HG03432 (cell line): ENCODE data around the gene SLC25A1.

Source experiments
- ATAC-seq: cut with Tn5 transposase; IDR thresholded peaks from one replicate; pipeline ENCODE4 v1.9.1; 2021; ENCODE audit warnings: mild to moderate bottlenecking, moderate library complexity; ENCODE audit not compliant: unreplicated experiment

Gene SLC25A1

DNA sequence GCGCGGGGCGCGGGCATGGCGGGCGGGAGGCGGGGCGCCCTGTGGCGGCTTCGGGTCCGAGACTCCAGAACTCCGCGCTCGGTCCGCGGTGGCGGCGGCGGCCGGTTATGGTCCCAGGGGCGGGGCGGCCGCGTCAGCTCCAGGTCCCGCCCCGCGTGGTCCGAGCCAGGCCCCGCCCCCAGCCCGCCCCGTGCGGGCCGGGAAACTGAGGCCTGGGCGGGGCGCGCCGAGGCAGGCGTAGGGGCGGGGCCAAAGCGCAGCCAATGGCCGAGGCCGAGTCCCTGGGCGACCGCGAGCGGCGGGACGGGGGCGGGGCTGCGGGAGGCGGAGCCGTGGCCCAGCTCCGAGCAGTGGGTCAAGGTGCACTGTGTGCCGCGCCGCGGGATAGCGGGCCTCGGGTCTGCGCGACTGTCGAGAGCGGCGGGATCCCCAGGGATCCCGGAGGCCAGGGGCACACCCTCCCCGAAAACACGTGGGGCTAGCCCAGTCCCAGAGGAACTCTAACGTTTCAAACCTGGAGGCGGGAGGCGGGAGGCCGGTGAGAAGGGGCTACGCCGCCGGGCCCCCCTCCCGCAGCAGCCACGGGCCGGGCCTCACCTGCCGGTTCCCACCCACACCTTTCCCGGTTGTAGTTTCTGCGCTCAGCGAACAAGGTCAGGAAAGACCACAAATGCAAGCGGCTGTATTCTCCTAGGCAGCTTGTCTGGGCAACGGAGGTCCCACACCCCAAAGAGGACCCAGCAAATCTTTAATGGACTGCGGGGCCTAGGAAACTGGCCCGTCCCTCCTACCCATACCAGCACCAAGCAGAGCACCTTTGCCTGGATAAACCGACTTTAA is at the start of gene SLC25A1:
Gene SLC25A1 (minus strand): TSS at position 80 of the 840 bp plus-strand sequence. CDS start 63 bp downstream, at position 17.
- peak; percentile 70 for ATAC-seq

DNA sequence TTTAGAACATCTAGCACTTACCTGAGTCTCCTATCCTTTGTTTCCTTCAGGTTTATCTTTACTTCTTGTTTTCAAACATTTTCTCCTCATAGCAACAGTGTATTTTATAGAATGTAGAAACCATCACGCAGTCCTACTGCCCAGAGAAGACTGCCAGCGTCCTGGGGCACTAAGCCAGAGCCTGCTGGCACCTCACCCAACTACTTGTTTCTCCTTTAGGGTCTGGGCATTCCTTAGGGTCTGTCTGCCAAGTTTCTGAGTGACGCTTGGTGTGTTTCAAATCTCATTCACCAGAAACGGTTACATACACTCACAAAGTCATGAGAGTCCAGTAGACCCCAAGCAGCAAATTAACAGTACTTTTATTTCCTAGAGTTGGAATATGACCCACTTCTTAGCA is 49.6 kb upstream of the SLC25A1 start:
- ATAC-seq, result no peak

DNA sequence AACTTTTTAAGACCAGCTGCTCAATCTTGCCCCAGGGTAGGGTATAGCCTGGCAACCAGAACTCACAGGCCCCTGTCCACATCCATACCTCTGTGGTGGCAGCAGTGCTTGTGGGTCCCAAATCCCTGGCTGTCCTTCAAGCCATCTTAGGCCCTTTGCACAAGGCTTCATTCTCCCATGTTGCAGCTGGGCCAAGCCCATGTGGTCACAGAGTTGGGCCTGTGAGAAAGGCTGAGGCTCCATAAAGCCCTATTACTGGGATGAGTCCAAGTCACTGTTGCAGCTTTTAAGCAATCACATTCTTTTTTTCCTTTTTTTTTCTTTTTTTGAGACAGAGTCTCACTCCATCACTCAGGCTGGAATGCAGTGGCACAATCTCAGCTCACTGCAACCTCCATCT is 47.9 kb upstream of the SLC25A1 start:
- no peak for ATAC-seq

DNA sequence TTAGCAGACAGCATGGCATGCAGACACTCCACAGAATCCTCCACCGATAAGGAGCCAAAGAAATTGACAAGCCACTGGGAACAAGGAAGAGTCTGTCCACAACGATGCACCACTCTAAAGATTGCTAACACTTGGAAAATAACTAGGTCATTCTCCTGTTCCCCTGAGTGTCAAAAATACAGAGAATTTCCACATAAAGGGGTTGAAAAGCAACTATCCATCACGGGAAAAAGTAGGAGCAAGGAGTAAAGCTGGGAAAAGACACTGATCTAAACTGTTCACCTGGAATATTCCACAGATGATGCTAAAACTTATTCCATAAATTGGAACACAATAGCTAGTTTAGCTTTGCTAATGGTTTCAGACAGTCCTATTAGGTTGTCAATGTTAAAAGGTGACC is 47.0 kb upstream of the SLC25A1 start:
- ATAC-seq, result no peak

DNA sequence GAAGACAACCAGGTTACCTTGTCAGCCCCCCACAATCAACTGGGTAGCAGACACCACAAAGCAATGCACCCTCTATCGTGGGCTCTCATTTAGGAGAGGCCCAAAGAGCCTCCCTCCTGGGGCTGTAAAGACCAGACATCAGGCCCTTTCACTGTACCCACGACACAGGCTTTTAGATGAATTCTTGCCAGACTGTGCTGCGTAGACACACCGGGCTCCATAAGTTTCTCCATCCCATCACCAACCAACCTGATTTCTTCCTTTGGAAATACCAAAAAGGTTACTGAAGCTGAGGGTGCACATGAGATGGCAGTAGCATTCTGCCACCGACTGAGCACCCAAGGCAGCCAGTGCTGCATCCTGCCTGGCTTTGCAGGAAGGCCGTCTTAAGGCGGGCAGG is 46.4 kb upstream of the SLC25A1 start:
- ATAC-seq, result no peak

DNA sequence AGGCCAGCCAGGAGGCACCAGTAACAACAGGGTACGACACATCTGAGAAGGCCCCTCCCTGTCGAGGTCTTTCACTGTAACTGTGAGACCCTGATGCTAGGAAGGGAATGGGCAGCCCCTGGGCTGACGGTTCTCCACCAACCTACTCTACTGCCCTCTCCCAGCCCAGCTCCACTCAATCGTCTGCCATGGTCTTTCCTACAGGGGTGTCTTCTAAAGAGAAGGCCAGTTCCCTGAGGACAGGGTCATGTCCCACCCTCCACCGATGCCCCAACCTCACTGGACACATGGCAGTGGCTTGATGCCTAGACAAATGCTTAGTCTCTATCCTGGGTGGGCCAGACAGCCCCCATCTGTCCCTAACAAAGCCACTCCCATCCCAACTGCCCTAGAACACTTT is 46.0 kb upstream of the SLC25A1 start:
- ATAC-seq, result no peak

DNA sequence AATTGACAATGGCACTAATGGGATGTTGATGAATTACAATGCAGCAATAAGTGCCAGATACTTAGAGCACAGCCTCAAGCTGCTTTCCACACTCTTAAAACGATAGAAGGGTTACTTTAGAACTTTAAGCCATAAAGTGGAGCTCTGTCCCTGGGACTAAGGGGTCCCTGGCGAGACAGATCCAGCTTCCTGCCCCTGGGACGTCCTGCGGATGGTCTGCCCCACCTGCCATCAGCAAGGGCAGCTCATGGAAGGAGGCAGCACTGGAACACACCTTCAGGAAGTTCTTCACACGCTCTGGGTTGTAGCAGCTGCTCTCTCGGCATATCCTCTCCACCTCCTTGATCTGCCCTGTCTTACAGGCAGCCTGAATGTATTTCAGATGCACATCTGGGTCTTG is 45.1 kb upstream of the SLC25A1 start:
- no peak for ATAC-seq

DNA sequence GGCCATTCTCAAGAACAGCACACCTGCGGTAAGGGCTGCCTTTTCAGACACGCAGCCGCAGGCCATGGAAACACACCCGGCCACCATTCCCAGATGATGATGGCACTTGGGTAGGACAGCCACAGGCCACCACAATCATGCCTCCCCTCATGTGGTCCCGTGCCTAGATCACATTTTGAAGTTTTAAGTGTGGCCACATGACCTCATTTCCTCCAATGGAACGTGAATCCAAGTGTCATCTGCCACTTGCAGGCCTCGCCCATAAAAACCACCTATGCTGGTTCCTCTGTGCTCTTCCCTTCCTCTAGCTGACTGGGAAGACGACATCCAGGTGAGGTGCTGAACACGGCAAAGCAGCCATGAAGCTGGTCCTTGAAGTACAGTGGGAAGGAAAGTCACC is 44.6 kb upstream of the SLC25A1 start:
- no peak for ATAC-seq

DNA sequence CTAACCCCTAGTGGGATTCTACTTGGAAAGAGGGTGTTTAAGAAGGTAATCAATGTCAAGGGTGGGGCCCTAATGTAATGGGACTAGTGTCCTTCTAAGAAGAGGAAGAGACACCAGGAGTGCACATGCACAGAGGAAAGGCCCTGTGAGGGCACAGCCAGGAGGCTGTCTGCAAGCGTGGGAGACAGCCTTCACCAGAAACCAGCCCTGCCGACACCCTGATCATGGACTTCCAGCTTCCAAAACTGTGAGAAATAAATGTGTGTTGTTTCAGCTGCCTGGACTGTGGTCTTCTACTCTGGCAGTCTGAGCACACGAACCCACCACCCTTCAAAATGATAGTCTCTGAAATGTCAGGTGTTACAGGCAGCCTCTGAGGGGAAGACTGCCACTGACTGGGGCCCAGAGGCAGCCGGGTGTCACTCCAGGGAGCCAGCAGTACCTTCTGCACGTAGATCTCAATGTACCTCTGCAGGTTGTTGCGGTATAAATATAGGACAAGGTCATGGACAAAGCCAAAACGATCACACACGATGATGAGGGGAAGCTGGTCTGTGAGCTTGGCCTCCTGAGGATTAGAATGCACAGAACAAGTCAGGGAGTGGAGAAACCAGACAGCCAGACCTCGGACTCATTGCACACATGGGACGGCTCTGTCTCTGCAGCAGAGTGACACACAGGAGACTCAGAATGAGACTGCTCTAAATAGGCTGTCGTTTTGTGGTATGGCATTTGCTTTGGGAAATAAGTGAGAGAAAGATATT is 43.9 kb upstream of the SLC25A1 start:
- ATAC-seq, result no peak

DNA sequence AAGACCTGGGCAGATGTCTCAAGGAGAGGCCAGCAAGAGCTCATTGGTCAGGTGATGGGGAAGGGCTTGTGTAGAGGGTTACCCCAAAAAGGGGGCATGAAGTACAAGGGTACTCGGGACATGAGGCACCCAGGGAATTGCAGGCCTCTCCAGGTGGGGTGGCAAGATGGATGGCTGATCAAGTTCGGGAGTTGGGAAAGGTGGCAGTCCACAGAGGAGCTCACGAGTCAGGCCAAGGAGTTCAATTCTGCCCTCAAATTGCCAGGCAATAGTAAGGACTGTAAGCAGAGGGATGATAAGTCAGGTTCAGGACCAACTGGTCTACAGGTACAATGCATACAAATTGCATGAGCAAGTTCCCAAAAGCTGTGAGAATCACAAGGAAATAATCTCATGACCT is 42.3 kb upstream of the SLC25A1 start:
- no peak for ATAC-seq

DNA sequence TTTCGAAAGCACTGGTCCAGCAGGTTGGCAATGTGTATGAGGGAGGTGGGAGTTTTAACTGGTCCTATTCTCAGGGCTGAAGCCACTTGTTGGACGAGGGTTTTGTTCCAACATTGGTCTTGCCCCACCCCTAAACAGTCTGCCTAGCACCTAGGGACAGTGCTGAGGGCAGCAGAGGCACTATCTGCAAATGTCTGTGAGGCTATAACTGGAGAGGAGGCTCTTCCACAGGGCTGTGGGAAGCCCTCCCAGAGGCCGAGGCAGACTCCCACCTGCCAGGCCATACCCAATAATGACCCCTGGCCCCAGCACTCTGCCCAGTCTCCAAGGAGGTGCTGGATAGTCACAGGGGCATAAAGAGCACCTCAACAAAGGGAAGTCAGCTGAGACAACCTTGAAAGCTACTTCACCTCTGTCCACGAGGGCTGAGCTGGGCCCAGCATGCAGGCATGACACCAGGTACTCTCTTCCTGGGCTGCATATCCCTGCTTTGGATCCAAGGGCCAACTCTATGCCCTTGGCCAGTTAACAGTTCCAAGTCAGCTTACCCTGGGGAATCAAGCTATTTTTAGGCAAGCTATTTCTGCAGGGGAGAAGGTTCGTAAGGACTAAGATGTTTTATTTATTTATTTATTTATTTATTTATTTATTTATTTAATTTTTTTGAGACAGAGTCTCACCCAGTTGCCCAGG is 40.2 kb upstream of the SLC25A1 start:
- no peak for ATAC-seq

DNA sequence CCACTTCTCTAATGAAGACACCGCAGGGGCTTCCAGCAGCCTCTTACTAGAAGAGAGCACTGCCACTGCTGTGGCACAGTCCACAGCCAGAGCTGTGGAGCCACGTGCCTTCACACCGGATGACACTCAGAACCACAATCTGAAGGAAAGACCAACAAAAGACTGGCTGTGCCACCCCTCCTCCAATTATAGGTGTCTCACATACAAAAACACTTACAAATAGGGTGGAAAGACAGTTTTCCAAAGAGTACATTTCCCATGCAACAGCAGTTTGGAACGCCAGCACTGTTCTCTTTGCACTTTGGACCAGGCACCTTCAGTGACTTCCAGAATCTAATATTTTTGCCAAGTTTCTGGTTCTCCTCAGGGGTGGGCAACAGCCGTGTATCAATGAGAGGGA is 38.0 kb upstream of the SLC25A1 start:
- ATAC-seq, result no peak

DNA sequence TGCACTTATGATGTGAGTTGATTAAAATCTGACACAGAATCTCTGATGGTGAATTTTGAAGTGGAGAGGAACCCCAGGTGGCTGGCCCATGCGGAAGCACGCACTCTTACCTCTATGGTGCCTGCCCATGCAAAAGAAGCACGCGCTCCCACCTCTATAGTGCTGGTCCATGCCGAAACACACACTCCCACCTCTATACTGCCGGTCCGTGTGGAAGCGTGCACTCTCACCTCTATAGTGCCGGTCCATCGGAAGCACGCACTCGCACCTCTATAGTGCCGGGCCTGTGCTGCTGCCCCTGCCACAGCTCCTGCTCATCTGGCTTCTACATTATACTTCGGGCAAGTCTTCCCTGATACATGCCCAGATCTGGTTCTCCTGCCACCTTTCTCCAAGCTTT is 36.8 kb upstream of the SLC25A1 start:
- ATAC-seq, result no peak

DNA sequence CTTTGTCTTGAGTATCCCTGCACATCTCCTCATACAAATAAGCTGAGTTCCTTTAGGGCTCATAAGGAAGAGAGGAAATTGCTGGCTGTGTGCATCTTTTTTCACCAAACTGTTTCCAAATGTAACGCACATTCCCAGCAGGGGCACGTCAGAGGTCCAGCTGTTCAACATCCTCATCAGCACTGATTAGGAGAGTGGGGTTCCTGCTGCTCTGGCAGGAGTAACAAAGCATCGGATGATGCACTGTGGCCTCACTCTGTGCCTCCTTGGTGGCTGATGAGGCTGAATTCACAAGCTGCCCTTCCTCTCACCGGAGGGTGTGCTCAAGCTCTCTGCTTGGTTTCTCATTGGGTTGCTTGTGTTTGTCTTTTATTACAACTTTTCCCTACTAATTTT is 35.5 kb upstream of the SLC25A1 start:
- ATAC-seq, result no peak

DNA sequence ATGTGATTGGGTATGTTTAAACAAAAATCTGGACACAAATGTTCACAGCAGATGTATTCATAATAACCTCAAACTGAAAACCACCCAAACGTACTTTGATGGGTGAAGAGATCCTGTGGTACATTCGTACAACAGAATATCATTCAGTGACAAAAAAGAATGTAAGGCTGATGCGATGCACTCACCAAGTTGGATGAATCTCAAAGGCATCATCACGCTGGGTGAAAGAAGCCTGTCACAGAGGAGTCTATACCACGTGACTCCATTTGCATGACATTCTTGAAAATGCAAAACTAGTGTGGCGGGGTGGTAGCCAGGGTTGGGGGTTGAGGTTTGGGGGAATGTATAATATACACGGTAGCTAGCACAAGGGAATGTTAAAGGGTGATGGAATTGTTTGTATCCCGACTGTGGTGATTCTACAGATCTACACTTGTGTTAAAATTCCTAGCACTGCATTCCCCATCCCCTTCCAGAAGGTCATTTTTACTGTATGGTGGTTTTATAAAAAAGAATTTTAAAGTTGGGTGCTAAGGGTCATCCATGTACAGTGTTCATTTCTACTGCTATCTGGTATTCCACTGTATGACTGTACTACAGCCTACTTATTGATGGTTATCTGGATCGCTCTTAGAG is 35.0 kb upstream of the SLC25A1 start:
- ATAC-seq, result no peak

DNA sequence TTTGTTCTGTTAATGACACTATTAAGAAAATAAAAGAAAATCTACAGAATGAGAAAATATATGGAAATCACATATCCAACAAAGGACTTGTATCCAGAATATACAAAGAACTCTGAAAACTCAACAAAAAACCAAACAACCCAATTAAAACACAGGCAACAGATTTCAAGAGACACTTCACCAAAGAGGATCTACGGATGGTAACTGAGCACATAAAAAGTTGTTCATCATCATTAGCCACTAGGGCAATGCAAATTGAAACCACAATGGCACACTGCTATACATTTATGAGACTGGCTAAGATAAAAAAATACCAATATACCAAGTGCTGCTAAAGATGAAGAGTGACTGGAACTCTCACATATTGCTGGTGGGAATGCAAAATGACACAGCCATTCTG is 34.5 kb upstream of the SLC25A1 start:
- no peak for ATAC-seq

DNA sequence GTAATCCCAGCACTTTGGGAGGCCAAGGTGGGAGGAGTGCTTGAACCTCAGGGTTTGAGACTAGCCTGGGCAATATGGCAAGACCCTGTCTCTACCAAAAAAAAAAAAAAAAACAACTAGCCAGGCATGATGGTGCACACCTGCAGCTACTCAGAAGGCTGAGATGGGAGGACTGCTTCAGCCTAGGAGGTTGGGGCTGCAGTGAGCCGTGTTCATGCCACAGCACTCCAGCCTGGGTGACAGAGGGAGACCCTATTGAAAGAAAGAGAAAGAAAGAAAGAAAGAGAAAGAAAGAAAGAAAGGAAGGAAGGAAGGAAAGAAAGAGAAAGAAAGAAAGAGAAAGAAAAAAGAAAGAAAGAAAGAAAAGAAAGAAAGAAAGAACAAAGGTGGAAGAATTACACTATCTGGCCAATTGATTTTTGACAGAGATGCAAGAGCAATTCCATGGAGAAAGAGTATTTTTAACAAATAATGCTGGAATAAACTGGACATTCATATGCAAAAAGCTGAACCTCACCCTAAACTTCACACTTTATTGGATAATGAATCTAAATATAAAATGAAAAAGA is 33.9 kb upstream of the SLC25A1 start:
- ATAC-seq, result no peak

DNA sequence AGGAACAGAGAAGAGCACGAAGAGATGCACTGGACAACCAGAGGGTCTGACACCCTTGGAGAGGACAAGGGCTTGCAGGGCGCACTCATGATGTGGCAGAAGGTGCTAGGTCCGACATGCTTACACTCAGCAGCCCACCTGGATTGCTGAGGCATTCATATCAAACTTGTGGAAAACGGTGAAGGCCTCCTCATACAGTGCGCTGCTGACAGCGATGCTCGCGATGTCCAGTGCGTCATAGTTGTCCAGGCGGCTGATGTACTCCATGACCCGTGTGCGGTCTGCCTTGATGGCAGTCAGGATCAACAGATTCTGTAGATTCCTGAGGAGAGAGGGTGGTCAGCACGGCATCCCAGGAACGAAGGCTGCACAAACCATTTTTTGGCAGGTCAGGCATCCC is 31.7 kb upstream of the SLC25A1 start:
- ATAC-seq, result no peak

DNA sequence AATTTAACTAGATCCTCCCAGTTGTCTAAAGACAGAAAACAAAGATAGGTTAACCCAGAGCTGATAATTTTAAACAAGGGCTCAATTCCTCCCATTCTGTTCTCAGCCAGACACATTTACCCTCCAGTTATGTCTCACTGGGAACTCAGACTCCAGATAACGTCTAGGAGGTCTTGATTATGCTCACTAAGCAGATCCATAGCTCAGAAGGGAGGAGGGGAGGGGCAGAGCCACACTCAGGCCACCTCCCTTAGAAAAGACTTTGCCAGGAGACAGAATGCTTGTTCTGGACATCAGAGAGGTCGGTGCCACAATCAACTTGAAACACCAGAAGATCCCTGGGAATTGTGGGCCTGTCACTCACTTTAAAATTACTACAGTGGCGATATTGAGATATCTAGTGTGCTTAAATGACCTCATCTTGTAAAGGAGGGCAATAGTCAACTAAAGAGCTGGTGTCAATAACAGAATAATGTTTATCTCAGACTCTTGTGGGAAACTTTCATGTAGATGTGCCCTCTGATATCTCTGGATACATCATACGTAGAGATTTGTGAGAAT is 29.8 kb upstream of the SLC25A1 start:
- no peak for ATAC-seq

DNA sequence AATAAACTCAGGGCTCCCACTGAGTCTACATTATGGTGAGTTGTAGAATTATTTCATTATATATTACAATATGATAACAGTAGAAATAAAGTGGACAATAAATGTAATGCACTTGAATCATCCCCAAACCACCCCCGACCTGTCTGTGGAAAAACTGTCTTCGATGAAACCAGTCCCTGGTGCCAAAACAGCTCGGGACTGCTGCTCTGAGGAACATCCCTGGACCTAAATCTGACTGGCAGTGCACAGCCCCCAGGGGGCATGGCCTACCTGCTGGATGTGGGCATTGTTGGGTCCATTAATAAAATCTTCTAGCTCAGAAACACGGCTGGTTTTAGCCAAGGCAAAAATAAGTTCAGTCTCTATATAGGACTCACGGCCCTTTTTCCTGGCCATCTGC is 29.3 kb upstream of the SLC25A1 start:
- ATAC-seq, result no peak

DNA sequence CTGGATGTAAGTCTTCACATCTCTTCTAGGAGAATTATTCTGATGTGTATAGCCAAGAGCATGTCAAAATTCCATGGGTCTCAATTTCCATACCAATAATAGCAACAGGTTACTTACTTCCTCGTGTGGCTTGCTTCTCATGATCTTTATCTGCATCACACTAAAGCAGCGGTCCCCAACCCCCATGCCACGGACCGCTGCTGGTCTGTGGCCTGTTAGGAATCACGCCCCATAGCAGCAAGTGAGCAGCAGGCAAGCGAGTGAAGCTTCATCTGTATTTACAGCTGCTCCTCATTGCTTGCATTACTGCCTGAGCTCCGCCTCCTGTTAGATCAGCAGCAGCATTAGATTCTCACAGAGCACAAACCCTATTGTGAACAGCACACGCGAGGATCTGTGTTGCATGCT is 28.9 kb upstream of the SLC25A1 start:
- no peak for ATAC-seq
